GM21526 (cell line): ENCODE results near the gene ADARB1.

Experiments used
- ATAC-seq: cut with Tn5 transposase; IDR thresholded peaks from one replicate; pipeline ENCODE4 v1.9.1; 2021; ENCODE audit warnings: moderate library complexity; ENCODE audit not compliant: unreplicated experiment, low FRiP score

The ADARB1 gene

DNA sequence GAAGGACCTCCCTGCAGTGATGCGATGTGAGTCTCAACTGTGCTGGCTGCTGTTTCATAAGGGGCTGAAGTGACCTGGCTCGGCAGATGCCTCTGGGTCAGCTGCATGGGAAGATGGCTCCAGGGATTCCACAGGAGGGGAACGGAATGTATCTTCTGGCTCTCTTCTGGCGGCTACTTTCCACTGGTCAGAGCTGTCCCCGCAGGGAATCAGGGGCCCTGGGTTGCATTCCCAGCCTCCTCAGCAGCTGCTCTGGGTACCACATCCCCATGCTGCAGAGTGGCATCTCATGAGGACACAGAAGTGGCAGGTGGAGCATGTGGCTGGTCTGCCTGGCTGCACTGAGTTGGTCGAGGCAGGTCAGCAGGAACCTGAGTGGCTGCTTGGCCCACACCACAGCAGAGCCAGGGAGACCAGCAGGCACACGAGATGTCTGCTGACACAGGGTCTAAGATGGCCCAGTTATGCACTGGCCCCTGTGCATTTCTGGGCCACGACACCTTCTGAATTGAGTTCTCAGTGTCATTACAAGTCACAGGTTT is 170.5 kb downstream of the ADARB1 start:
- ATAC-seq, result no peak

DNA sequence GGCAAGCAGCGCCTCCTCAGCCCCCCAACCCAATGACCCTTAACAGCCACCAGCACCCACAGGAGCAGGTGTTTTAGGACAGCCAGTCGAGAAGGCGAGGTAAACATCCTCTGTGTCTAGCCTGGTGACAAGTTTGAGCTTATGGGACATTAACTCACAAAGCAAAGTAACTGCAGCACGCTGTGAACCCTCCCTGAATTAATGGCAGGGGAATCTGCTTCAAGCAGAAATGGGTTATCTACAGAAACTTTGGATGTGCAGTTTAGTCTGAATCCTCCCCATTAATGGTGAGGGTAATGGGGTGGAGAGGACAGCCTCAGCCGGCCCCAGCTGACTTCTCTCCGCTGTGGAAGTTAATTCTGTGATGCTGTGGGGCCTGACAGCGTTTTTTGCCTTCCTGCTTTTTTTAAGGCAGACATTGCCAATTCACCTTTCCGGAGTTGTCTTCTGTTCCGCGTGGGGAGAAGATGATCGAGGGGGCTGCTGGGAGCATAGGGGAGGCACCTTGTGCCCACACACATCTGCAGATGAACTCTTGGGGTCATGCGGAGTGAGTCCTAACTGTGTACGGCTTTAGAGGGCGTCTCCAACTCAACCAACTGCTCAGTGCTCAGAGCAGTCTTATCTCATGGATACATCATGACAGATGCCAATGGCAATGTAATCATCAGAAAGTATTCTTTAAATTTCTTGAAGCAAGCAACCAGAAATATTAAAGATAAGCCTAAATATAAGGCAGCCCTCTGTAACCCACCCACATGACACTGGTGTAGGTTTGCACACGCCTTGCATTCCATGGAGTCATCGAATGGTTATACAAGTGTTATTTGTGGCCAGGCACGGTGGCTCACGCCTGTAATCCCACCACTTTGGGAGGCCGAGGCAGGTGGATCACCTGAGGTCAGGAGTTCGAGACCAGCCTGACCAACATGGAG is 172.3 kb downstream of the ADARB1 start:
- ATAC-seq, result no peak

DNA sequence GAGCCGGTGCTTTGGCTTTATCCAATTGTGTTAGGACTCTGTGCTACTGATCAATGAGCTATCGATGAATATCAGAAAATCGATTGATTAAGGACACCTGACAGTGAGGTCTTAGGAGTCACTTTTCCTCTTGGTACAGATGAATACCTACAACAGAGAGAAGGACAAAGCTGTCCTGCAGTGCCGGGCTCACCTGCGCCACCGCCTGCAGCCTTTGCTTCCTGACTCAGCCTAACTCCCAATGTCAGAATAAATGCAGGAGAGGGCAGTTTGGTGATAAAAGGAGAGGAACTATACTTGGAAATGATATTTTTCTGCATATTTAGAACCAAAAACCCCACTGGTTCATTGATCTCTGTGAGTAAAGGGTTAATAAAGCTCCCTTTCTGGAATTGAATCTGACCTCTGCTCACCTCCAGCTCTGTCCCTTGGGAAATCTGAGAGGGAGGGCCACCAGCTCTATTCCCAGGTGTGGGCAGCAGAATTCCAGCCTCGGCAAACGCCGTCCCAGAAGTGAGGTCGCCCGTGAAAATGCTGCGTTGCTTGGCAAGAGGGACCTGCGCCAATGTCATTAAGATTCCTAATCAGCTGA is 174.0 kb downstream of the ADARB1 start:
- ATAC-seq, result no peak

DNA sequence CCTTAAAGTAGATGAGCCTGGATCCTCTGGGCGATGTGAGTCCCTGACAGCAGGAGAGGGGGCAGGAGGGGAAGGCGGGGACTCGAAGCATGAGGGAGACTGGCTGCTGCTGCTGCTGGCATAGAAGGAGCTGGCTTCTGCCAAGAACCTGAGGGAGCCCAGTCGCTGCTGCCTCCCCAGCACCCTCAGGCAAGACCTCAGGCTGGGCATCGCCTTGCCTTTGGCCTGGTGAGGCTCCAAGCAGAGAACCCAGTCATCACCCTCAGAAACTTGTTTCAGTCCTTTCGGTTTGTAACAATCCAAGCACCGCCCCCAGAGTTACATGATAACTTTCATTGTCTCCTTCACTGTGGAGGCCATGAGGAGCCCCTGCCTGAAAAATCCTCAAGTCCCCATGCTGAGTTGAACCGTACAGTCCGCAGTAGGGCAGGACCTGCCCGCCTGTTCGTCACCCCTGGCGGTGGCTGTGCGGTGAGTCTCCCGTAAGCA is 174.6 kb downstream of the ADARB1 start:
- no peak for ATAC-seq

DNA sequence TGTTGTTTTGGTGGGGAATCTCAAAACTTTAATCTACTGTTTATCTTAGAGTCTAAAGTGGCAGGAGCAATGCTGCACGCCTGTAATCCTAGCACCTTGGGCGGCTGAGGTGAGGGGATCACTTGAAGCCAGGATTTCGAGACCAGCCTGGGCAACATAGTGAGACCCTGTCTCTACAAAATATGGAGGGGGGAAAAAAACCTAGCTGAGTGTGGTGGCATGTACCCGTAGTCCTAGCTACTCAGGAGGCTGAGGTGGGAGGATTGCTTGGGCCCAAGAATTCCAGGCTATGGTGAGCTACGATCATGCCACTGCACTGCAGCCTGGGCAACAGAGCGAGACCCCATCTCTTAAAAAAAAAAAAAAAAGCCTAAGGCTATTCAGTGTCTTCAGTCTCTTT is 175.2 kb downstream of the ADARB1 start:
- no peak for ATAC-seq

GRCh38 chr21:45250272-45250671 is 175.9 kb downstream of the ADARB1 start:
- ATAC-seq, result no peak

- no peak for ATAC-seq
Measured at GRCh38 chr21:45250914-45251634, 176.7 kb downstream of the ADARB1 start.

- ATAC-seq, result no peak
Measured at GRCh38 chr21:45251635-45252447, 177.5 kb downstream of the ADARB1 start.

GRCh38 chr21:45252448-45252925 is 178.1 kb downstream of the ADARB1 start:
- ATAC-seq, result no peak

DNA sequence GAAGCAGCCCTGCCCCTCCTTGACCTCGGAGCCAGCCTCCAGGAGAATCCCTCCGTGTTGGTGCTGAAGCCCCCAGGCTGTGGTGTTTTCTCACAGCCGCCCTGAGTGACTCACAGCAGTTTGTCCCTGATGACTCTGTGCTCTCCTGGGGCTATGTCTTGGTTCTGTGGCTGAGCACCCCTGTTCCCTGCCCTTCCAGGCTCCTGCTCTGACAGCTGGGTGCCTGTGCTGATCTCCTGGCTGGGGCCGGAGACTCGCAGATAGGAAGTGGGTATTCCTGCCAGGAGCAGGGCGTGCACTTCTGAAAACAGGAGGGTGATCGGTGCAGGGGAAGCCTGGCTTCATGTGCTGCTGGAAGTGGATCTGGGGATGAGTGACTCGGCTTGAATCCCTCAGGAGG is 178.8 kb downstream of the ADARB1 start:
- no peak for ATAC-seq

- no peak for ATAC-seq
Measured at GRCh38 chr21:45253633-45254459, 179.5 kb downstream of the ADARB1 start.

DNA sequence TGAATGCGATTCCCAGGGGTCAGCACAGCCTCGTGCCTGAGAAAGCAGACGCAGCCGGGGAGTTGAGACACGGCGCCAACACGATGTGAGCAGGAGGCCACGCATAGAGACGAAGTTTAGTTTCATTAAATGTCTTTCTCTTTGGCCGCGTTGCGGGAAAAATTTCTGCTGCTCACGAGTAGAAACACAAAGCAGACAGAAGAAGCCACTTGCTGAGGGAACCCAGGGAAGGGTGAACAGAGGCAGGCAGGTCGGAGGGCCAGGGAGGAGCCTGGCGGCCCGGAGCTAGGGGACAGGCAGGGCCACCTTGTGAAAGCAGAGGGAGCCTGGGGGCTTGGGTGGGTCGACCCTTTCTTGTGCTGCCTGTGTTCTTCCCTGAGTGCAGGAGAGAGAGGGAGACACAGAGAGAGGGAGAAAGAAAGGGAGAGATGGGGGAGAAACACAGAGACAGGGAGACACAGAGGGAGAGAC is 180.1 kb downstream of the ADARB1 start:
- no peak for ATAC-seq

GRCh38 chr21:45255381-45256020 is 181.1 kb downstream of the ADARB1 start:
- ATAC-seq, result no peak

GRCh38 chr21:45256021-45256911 is 181.9 kb downstream of the ADARB1 start:
- no peak for ATAC-seq

DNA sequence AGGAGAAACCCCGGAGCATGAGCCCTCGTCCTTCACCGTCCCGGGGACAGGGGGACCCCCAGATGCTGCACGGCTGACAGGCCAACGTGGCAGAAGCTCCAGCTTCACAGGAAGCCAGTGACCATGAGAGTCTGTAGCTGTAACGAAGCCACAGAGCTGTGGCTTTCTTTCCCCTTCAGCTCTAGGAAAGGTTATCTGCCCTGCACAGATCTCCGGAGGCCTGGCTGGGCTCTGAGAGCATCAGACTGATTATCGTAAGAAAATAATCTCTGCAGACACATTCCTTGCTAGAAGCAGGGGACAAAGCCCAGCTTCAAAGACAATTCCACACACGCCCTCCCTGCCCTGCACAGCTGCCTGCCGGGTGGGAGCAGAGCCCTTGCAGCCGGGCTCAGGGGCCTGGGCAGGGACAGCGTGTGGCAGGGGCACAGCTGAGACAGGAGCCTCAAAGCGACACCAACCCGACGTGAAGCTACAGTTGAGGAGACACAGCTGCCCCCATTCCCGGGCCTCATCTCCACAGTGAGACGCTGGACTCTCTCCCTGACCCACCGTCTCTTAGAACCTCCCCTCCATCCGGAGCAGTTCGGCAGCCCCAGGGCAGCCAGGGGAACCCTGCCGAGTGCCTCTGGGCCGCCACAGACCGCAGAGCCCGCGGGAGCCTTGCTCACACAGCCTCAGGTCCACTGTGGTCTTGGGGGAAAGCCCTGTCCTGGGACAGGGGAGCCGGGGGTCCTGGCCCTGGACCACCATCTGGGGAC is 182.7 kb downstream of the ADARB1 start:
- no peak for ATAC-seq

GRCh38 chr21:45257673-45258341 is 183.4 kb downstream of the ADARB1 start:
- no peak for ATAC-seq
